Measurements from ENCODE around the gene SEC31B. TPM values are rescaled to one million over a fixed set of nuclear protein-coding genes. Genes with fewer than 3 reads are reported as not detected.

SEC31B gene
- total RNA-seq, 1 donor from 2014 or later, result 13.5 TPM

GRCh38 chr10:100446130-100446761 lies 73.4 kb downstream of the SEC31B start:
- no peak for DNase-seq (ENCODE audit: low spot score)

- no peak for DNase-seq (ENCODE audit: low spot score)
Observed at GRCh38 chr10:100442548-100442947, 77.1 kb downstream of the SEC31B start.

- no peak for DNase-seq (ENCODE audit: low spot score)
Observed at GRCh38 chr10:100438674-100439315, 80.9 kb downstream of the SEC31B start.

Other genes with a start within 250 kb of the SEC31B start
- 25.5 TPM for gene BLOC1S2, start 233.2 kb downstream of the SEC31B start, total RNA-seq
- not detected for gene PKD2L1, start 189.6 kb downstream of the SEC31B start, total RNA-seq
- gene SCD, start 172.6 kb downstream of the SEC31B start, total RNA-seq, result 97.0 TPM
- gene WNT8B, start 56.9 kb downstream of the SEC31B start, total RNA-seq, result not detected
- 140 TPM for gene NDUFB8, start 10.0 kb upstream of the SEC31B start, total RNA-seq
- gene HIF1AN, start 16.1 kb upstream of the SEC31B start, total RNA-seq, result 46.4 TPM
- not detected for gene PAX2, start 225.7 kb upstream of the SEC31B start, total RNA-seq